Stomach (tissue), 4 donors: ENCODE measurements around the gene GNAO1.

Experiments used
- POLR2AphosphoS5 ChIP-seq, 3 donors: sonication (generic); formaldehyde crosslinking; IDR thresholded peaks; one replicate each; pipeline ENCODE4 v1.6.1; 2016; ENCODE audit warnings: antibody characterized with exemption in 3 of 3
- TF ChIP-seq, protein P1 (sequence below), 7 experiments: fragments of 450-650 bp in 4 of 7; fragments of 200-600 bp in 3 of 7; sonication (generic) in 3 of 7; IDR thresholded peaks; one replicate each; pipeline ENCODE4 v1.5.1; 2016 to 2019; ENCODE audit warnings: antibody characterized with exemption in 7 of 7, control low read depth in 2 of 7, mild to moderate bottlenecking in 1 of 7

DNA sequence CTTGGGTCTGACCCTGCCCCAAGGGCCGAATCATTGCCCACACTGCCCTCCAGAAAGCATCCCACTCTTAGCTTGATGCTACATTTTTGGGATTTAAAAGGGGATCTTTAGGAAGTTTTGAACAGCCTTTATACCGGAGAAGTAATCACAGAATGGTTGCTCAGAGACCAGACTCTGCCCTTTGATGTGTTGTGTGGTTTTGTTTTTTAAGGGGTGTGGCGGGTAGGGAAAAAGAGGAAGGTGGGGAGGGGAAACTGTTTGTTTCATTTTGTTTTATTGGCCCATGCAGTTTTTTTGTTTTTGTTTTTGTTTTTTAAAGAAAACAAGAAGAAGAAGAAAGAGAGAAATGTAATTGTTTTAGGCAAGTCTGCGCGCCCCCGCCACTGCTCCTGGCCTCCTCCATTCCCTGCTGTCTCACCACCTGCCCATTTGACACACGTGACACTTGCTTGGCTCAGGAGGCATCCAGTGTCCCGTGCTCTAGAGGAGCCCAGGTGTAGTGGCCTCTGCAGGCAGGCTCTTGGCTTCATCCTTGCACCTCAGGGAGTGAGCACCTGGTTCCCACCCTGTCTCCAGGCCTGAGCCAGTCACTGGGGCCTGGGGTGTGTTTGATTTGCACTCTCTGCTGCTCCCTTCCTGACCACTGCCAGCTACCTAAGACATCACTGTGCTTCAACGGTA lies 35.7 kb downstream of the GNAO1 start:
- TF ChIP-seq, protein P1, sequence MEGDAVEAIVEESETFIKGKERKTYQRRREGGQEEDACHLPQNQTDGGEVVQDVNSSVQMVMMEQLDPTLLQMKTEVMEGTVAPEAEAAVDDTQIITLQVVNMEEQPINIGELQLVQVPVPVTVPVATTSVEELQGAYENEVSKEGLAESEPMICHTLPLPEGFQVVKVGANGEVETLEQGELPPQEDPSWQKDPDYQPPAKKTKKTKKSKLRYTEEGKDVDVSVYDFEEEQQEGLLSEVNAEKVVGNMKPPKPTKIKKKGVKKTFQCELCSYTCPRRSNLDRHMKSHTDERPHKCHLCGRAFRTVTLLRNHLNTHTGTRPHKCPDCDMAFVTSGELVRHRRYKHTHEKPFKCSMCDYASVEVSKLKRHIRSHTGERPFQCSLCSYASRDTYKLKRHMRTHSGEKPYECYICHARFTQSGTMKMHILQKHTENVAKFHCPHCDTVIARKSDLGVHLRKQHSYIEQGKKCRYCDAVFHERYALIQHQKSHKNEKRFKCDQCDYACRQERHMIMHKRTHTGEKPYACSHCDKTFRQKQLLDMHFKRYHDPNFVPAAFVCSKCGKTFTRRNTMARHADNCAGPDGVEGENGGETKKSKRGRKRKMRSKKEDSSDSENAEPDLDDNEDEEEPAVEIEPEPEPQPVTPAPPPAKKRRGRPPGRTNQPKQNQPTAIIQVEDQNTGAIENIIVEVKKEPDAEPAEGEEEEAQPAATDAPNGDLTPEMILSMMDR (IDR thresholded peaks at IDR 0.05), result no peak
- no peak for TF ChIP-seq POLR2AphosphoS5 (IDR thresholded peaks at IDR 0.05)
